HG02852 (cell line): ENCODE results near the gene RELA.

ENCODE experiments used
- ATAC-seq: cut with Tn5 transposase; IDR thresholded peaks from one replicate; pipeline ENCODE4 v1.9.1; 2021; ENCODE audit warnings: mild to moderate bottlenecking, moderate library complexity; ENCODE audit not compliant: unreplicated experiment

RELA gene

DNA sequence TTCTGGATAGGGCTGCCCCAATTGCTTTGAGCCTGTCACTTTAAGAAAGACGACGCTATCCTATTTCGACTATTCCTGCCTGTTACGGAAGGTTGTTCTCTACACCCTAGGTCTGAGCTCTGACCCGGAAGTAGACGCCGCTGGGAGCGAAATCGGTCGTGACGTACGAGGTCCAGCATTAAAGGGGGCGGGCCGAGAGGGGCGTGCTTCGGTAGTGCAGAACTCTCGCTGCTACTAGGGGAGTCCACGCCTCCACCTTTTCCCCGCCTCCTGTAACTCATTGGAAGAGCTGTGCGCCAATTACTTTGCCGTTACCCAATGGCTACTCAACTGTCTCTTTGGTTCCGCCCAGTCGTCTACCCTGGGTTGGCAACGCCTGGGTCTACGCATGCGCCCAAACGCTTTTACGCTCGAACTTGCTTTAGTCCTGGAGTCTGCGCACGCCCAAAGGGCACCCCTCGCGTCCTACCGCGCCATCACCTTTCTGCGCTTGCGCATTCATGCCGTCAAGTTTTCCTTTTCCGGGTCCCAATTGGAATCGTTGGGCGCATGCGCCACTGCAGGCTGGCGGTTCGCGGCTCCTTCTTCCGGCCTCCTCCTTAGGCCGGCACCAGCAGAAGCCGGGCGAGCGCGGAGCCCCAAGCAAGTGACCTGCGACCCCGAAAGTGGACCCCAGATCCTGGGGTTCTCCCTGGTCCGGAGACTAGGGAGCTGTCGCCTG is 47.3 kb downstream of the RELA start, which contains the start of gene PCNX3:
Gene PCNX3, plus strand, starts transcription at position 548 of the 721 bp plus-strand sequence. CDS start 536 bp downstream, outside the sequence.
- ATAC-seq, result peak; percentile 81

DNA sequence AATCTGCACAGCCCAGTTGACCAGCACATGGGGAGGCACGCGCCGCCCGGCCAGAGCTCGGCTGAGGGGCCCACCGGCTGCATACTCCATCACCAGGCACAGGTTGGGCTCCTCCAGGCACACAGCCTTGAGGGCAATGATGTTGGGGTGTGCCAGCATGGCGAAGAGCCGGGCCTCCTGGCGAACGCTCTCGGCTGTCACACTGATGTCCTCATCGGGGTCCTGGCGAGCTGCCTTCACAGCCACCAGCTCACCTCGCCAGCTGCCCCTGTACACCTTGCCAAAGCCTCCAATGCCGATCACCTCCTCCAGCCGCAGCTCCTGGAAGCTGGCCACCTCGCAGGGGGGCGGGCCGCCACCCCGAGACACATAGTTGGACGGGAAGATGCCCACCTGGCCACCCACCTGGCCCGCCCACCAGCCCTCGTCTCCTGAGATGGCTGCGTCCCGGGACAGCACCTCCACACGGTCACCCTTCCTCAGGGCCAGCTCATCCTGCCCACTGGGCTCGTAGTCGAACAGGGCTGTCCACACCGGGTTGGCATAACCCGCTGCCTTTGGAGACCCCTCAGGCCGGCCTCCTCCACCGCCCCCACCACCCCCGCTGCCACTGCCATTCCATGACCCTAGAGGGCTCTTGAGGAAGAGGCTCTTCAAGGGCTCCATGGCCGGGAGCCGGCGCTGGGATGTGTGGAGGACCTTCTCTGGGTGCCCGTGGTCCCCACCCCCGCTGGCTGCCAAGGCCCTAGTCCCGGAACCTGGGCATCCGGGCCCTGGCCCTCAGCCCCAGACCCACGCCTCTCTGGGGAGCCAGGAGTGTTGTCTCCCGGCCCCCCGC is 49.4 kb downstream of the RELA start:
- ATAC-seq, result no peak

- no peak for ATAC-seq
These were observed 50.0 kb downstream of the RELA start for GRCh38 chr11:65612691-65613090.

- no peak for ATAC-seq
These were observed 50.7 kb downstream of the RELA start for GRCh38 chr11:65611758-65612603.

GRCh38 chr11:65611028-65611757 is 51.5 kb downstream of the RELA start:
- ATAC-seq, result no peak

- no peak for ATAC-seq
These were observed 52.3 kb downstream of the RELA start for GRCh38 chr11:65610404-65610803.

- ATAC-seq, result no peak
These were observed 53.1 kb downstream of the RELA start for GRCh38 chr11:65609665-65610064.

GRCh38 chr11:65609229-65609628 is 53.5 kb downstream of the RELA start:
- no peak for ATAC-seq

- ATAC-seq, result no peak
These were observed 54.9 kb downstream of the RELA start for GRCh38 chr11:65607614-65608426.

GRCh38 chr11:65606876-65607613 is 55.7 kb downstream of the RELA start:
- no peak for ATAC-seq

- no peak for ATAC-seq
These were observed 58.5 kb downstream of the RELA start for GRCh38 chr11:65604258-65604657.
